ENCODE measurements around the gene DRAM1.

GRCh38 chr12:101845137-101845711 lies 32.2 kb upstream of the DRAM1 start:
- TF ChIP-seq CTCF (IDR thresholded peaks at IDR 0.05; ENCODE audit: low read depth, low read length) (no peak), EZH2phosphoT487 (IDR thresholded peaks at IDR 0.05; ENCODE audit: low read depth) (no peak)
